Hematopoietic multipotent progenitor cell treated with erythropoietin and hydrocortisone succinate and interleukin-3 and kit ligand, for 4 days (in vitro differentiated cells): ENCODE results near the gene TNFRSF1B.

Experiments used
- DNase-seq: peaks from one replicate; pipeline ENCODE4 v3.0.0-alpha.2; 2015

TNFRSF1B gene

DNA sequence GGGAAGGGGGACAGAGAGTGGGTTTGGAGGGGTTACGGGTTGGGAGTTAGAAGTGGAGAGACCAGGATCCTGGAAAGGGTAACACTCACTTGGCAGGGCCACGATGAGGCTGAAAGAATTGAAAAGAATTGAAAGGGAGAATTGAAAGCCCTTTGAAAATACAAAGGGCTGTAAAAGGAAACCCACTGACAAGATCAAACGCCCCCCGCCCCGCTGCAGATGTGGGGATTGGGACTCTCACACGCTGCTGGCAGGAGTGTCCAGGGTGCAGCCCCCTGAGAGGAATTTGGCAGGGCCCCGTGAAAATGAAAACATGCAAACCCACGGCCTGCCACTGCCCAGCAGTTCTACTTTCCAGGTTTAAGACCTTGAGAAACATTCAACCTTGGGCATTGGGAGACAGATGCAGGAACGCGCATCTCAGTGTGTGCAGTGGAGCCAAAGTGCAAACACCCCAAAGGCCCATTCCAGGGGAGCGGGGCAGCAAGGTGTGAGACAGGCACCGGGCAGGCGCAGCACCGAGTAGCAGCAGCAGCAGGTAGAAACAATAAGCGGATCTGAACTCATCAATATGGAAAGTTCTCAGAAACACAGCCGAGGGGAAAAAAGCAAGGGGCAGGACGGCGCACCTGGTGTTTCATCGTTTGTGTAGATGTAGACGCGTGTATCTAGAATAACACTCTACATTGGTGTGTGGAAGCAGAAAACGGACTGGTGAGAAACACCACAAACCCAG, 8.3 kb upstream of the TNFRSF1B start:
- DNase-seq, result no peak

DNA sequence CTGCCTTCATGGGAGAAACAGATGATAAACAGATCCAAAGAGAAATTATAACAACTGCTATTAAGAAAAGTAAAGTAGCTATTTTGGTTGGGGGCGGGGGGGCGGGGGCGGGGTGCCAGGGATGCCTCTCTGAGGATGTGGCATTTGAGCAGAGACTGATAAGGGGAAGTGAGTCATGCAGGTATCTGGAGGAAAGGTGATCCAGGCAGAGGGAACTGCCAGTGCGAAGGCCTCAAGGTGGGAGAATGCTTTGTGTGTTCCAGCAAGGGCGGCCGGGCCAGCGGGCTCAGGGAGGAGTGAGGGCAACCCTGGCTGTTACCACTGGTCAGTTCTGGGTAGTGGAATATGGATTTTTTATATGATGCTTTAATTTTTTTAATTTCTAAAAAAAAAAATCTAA, 7.0 kb upstream of the TNFRSF1B start:
- no peak for DNase-seq

DNA sequence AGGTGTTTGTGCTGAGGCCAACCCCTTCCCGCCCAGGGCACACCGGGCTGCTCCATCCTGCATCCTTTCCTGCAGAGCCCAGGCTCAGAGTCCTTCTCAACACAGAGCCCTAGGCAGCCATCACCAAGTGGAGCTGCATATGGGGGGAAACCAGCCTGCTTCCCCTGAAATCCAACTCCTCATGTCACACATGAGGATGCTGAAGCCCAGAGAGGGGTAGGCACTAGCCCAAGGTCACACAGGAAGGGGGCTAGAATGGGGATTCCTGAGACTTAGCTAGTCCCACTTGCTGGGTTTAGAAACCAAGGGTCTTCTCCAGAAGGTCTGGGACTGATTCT, 5.5 kb upstream of the TNFRSF1B start:
- DNase-seq, result no peak

DNA sequence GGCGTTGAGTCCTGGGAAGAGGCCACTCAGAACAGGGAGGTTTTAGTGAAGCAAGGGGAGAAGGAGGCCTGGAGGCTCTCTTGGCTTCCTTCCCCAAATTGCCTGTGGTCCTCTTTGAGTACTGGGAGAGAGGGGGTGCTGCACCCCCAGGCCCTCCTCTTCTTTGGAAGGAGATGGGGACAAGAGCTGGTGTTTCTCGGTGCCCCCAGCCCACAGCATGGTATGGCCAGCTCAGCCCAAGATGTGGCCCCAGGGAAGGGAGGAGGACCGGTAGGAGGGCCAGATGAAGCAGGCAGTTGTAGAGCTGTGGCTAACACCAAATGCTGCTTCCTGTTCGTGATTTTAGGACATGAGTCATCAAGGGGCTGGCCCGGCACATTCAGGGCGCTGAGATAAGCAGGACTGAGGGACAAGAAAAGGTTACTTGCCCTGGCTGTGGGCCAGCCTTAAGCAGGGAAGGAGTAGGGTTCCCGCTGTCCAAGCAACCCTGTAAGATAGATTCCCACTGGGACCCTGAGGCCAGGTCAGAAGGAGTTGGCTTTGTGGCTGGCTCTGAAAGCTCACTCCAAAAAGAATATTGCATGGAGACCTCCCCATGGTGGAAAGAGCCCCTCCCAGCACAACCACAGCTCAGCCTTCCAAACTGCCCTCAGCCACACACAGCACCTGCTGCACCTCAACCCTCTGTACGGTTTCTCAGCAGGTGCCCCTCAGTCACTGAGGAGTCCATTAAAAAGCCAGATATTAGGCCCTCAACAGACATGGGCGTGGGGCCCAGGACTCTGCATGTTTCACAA, 4.9 kb upstream of the TNFRSF1B start:
- DNase-seq, result peak; percentile 98

DNA sequence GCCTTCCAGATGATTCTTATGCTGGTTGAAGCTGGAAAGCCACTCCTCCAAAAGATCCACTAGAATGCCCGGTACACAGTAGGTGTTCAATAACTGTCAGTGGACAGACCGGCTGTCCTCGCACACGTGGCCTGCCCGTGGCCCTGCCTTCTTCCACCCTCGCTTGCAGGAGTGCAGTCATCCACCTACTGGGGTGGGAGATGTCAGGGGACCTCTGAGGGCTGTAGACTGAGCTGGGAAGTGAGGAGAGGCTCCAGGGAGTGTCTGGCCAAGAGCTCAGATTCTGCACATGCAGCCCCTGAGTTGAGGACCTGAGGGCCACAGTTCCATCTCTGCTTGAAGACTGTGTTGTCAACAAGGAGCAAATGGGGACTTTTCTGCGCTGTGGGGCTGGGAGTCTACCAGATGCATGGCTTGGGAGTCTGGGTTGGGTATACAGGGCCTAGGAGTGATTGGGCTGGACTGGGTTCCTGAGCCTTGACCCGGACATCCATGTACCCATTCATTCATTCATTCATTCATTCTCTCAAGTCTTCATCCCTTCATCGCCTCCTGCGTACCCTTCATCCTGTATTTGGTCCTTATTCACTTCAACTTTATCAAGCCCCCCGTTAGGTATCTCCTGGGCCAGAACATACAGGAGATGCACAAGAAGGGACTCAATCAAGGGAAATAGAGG, 4.2 kb upstream of the TNFRSF1B start:
- no peak for DNase-seq

DNA sequence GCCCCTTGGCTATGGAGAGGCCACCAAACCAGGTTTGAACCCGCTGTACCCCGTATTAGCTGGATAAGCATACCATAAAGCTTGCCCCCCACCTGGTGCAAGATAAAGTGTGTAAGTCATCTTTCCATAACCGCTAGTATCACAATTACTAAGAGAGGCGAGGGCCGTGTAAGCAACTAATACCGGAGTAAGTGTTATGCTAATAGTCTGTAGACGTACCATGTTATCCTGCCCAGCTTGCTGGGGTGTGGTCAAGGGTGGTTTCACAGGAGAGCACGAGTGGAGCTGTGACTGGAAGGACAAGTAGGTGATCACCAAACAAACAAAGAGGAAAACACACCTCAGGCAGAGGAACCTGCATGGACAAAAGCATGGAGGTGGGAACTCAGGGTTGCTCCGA, 3.6 kb upstream of the TNFRSF1B start:
- DNase-seq, result no peak

DNA sequence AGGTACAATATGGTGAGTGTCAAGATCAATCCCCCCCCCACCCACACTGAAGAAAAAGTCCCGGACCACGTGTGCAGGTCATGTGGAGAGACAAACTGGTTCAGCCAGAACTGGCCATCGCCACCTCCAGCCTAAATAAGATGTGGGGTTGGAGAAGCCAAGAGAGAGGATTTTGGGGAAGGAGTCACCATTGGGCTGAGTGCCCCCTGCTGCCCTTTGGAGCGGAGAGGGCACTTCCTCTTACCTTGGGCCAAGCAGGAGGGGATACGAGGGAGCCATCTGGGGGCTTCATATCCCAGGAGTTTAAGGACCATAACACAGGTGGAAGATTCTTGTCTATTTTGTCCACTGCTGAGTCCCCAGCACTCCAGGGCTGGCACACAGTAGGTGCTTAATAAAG, 2.6 kb upstream of the TNFRSF1B start:
- DNase-seq, result no peak

DNA sequence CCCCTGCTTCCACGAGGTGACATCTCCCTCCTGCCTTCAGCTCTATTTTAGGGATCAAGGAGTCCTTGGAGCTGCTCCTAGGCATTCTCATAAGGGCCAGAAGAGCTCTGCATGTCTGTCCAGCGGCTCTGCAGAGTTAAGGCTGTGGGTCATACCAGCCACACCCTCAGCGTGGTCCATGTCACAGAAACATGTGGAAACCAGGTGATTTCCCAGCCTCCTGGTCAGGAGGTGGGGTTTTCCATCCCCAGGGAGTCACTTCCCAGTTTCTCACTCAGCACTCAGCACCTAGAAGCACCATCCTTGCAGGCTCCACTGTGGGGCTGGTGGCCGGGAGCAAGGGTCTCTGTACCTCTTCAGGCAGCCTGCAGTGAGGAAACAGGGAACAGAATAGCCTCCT, 1.4 kb upstream of the TNFRSF1B start:
- DNase-seq, result no peak

DNA sequence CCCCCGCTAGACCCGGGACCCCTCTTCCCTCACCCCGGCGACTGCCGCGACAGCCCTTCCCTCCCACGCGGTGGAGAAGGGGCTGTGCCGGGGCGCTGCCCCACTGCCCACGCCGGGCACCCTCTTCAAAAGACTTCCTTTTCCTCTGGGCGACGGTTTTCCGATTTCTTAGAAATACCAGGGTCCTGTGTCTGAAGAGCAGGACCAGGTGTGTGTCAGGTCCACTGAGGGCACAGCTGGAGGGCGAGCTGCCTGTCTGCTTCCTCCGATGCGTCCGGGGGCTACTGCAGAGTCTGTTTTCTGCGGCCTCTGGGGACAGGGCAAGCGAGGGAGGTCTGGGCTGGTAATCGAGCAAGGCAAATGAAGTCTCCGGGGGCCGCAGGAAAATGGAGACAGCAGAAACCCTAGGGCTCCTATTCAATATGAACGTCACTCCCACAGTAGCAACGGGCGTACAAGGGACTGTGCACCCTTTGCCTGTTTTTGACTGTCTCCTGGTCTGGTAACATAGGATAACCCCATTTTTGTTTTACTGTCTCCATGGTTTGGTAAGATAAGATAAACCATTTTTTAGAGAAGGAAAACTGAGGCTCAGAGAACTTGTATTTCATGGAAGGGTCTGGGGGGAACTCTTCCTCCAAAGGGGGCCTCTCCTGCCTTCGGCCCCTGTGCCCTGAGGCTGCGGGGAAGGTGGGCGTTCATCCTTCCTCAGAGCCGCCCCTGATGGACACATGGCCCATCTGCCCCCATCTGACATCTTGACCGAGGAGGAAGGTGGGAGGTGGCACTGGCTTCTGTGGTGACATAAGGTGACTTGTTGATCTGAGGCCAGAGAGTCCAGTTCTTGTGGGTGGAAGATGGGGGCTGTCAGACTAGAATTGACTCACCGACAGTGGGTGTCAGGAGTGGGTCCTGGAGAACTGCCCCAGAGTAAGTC, 970 bp downstream of the TNFRSF1B start:
- peak; percentile 78 for DNase-seq

DNA sequence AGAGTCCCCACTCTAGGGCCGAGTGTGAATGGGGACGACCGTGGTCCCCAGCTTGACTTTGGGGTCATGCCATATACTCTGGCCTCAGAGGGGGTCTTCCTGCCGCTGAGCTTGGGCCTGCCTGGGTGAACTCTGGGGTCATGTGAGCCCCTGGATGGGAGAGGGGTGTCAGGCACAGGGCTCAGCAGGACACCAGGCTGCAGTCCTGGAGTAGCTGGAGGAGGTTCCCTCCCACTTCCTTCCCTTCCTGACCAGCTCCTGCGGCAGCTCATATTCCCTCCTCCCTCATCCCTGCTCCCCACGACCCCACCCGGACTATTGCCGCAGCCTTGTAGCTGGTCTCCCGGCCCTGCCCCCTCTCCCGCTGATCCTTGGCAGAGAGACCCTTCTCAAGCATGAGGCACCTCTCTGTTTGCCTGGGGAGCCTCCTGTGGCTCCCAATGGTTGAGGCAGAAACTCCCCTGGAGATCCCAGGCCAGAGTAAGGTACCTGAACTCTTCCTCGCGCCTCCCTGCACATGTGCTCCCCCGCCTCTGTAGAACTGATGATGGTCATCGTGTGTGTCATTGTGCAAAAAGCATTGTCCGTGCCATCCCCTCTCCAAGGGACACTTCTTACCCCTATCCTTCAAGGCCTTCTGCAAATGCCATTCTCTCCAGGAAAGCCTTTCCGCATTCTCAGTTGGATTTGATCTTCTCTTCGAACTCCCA, 1.8 kb downstream of the TNFRSF1B start:
- no peak for DNase-seq

DNA sequence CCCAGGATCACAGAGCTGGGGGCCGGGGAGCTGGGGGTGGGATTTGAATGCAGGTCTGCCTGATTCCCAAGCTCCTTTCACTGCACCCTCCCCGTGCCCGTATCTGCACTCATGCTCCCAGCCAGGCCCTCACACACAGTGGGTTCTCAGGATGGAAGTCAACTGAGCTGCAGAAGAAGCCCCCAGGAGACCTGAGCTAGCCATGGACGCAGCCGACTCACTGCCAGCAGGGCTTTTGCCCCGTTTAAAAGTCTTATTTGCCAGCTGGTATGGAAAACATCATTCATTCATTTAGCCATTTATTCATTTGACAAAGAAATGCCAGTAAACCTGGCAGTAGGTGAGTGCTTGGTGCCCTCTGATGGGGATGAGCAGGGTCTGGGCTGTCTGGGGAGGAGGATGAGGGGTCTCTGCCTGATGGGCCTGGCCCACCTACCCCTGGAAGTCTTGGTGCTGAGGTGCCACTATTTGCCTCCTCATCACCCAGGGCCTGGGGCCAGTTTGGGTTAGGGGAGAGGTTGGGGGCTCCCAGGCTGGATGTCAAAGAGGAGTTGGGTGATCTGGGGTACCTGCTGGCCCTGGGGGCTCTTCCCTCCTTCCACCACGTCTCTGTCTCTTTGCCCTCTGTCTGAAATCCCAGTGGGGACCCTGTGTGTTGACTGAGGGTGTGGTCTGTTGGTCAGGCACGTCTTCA, 2.8 kb downstream of the TNFRSF1B start:
- no peak for DNase-seq

DNA sequence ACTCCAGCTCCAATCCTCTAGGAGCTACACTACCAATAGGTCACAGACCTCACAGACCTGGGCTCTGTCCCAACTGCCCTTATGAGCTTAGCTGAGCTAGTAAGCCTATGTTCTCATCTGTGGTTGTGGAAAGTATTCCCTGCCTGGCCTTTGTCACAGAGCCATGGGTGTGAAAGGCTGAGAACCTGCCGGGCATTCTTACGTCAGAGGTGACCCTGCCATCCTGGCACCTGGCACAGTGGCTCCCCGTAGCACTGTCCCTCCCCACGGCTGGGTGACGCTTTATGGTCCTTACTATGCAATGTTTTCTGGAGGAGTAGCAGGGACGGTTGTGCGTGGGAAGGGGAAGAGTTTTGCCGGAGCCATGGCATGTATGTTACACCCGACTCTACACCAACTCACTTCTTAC, 3.5 kb downstream of the TNFRSF1B start:
- DNase-seq, result no peak

DNA sequence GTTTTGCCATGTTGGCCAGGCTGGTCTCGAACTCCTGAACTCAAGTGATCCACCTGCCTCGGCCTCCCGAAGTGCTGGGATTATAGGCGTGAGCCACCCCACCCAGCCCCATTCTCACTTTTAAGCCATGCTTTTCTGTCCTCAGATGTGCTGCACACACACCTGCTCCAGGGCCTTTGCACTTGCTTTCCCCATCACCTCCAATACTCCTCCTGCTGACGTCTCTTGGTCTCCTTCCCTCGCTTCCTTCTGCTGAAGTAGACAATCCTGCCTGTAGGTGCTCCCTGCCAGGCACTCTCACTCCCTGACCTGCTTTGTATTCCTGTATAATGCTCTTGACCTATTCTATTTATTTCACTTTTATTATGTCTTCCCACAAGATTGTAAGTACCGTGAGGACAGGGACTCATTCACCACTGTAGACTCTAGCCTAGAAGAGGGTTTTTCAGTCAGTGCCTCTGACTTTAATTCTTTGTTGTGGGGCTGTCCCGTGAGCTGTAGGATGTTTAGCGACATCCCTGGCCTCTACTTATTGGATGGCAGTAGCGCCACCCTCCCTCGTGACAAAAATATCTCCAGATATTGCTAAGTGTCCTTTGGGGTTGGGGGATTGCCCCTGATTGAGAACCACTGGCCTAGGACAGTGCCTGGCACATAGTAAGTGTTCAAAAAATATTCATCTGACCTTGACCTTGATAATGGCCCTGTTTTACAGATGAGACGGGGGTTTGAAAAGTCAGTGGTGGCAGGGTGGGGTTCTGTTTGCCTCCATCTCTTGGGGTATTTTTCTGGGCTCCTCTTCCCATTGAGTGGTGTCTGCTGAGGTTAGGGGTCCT, 4.6 kb downstream of the TNFRSF1B start:
- no peak for DNase-seq

DNA sequence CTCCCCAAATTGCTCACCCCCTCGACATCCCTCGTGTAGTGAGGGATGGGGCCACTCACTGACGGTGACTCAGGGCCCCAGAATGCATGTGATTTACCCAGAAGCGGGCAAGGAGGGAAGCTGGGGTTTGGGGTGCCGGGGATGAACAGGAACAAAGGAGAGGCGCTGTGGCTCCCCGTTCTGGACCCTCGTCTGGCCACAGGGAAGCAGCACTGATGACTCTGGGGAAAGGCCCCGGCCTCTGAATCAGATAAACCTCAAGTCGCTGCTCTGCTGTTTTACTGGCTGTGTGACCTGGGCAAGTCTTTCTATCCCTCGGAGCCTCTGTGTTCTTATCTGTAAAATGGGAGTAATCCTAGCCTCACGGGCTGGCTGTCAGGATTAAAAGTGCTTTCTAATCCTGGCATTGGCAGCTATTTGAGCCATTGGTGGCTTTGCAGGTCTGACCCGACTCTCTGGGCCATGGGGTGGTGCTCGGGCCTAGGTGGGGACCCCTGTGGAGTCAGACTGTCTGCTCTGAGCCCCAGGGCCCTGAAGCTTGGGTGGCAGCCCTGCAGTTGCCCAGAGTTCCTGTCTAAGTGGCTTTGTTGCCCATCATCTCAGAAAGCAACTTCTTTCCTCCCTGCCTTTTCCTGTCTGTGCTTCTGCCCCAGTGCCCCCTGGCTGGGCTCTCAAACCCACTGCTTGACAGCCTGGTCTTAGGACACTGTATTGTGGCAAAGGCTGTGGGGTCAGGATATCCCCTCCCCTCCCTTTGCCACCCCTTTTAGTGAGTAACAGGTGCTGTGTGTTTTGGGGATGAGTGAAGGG, 5.5 kb downstream of the TNFRSF1B start:
- DNase-seq, result no peak

DNA sequence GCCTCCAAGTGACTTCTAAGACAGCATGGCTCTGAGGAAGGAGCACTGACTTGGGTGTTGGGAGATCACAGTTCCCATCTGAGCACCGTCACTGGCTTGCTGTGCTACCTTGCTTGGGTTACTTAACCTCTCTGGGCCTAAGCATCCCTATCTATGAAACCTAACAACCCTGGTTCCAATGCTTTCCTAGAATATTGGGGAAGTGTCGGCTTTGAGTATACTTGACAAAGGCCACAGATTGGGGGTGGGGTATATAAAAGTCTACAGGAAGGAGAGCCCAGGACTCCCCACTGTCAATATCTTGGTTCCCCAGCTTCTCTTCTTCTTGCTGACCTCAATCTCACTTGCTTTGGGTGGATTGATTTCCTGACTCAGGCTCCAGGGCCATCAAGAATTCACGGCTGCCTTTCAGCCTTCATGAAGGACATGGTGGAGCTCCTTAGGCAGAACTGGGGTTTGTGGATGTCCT, 6.3 kb downstream of the TNFRSF1B start:
- DNase-seq, result no peak

DNA sequence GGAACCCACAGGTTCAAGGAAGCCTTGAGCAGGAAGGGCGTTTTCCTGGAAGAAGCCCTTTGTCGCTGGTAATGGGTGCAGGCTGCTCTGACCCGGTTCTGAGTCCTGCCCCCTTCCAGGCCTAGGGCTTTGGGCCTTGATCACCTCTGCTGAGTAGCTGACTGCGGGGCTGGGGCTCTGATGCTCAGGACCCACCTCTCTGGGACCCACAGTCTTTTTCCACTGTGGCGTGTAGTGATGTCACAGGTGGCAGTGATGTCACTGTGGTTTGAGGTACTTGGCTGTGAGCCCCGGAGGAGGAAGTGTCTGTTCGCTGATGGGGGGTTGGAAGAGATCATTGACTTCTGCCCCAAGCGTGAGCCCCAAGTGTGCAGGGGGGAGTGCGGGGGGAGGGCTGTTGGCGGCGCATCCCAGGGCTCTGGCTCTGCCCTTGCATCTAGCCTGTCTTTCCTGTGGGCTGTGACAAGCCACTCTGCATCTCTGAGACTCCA, 6.9 kb downstream of the TNFRSF1B start:
- DNase-seq, result peak; percentile 85

DNA sequence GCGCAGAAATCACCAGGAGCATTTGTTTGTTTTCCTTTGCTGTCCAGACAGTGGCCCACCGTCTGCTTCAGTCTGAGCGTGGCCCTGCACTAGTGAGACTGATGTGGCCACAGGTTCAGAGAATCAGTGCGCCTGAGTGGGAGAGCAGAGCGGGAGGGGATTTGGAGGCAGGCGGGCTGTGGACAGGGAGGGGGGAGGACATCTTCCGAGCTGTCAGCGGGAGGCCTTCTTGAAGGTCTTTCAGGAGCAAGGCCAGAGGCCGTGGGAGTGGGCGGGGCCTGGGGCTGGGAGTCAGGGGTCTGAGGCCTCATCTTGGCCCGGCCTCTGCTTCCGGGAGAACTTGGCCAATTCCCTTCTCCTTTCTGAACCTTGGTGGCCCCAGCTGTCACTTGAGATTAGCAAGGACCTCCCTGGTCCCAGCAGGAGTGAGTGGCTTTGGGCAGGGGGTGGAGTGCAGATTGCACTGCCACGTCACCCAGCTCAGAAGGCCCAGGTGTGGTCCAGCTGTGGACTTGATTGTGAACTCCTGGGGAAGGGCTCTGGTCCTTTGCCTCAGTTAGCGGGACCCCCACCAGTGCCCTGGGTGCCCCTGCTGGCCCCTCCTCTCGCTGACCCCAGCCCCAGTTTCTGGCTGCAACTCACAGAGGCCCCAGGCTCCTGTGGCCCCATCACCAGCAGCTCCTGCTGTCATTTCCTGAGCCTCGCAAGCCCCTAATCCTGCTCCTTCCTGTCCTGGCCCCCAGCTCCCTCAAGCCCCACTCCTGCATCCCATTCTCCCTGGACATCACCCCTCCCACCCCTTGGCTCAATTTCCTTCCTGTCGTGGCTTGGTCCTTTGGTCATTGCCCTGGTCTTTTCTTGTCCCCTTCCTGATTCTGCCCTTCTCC, 8.4 kb downstream of the TNFRSF1B start:
- DNase-seq, result peak; percentile 55
